Fibroblast of villous mesenchyme (primary cell): ENCODE results near the gene KRT82. TPM values are rescaled to one million over a fixed set of nuclear protein-coding genes. Genes with fewer than 3 reads are reported as not detected.
A peak's percentile ranks its signal among the peaks of the same experiment; 100 is the strongest.

Experiments
- DNase-seq: peaks from one replicate; pipeline ENCODE4 v3.0.0-alpha.2; 2010; ENCODE audit warnings: low read depth
- H3K4me3 ChIP-seq: 2 replicates; pipeline ENCODE4 v1.5.1; 2011; ENCODE audit warnings: low read depth, mild to moderate bottlenecking, low read length
- total RNA-seq: library from RNA; depleted of rRNA; stranded (reverse); fragments of >200 nt; gene quantifications from 2 replicates; pipeline ENCODE4 v1.2.3, GENCODE V29; 2012
- TF ChIP-seq, protein P1 (sequence below): IDR thresholded peaks from 2 replicates; pipeline ENCODE4 v1.5.1; 2012; ENCODE audit warnings: low read depth, mild to moderate bottlenecking, low read length; ENCODE audit not compliant: insufficient read depth

Gene KRT82
- total RNA-seq, 1 donor, result not detected

GRCh38 chr12:52378091-52378490 lies 28.0 kb downstream of the KRT82 start:
- TF ChIP-seq, protein P1, sequence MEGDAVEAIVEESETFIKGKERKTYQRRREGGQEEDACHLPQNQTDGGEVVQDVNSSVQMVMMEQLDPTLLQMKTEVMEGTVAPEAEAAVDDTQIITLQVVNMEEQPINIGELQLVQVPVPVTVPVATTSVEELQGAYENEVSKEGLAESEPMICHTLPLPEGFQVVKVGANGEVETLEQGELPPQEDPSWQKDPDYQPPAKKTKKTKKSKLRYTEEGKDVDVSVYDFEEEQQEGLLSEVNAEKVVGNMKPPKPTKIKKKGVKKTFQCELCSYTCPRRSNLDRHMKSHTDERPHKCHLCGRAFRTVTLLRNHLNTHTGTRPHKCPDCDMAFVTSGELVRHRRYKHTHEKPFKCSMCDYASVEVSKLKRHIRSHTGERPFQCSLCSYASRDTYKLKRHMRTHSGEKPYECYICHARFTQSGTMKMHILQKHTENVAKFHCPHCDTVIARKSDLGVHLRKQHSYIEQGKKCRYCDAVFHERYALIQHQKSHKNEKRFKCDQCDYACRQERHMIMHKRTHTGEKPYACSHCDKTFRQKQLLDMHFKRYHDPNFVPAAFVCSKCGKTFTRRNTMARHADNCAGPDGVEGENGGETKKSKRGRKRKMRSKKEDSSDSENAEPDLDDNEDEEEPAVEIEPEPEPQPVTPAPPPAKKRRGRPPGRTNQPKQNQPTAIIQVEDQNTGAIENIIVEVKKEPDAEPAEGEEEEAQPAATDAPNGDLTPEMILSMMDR, result no peak
- DNase-seq, result no peak

GRCh38 chr12:52377266-52377665 lies 28.9 kb downstream of the KRT82 start:
- TF ChIP-seq, protein P1, result no peak
- no peak overlapping the region for H3K4me3 ChIP-seq
- no peak for DNase-seq

More at GRCh38 chr12:52378091-52378490, 28.0 kb downstream of the KRT82 start:
- H3K4me3 ChIP-seq, result no peak overlapping the region

DNA sequence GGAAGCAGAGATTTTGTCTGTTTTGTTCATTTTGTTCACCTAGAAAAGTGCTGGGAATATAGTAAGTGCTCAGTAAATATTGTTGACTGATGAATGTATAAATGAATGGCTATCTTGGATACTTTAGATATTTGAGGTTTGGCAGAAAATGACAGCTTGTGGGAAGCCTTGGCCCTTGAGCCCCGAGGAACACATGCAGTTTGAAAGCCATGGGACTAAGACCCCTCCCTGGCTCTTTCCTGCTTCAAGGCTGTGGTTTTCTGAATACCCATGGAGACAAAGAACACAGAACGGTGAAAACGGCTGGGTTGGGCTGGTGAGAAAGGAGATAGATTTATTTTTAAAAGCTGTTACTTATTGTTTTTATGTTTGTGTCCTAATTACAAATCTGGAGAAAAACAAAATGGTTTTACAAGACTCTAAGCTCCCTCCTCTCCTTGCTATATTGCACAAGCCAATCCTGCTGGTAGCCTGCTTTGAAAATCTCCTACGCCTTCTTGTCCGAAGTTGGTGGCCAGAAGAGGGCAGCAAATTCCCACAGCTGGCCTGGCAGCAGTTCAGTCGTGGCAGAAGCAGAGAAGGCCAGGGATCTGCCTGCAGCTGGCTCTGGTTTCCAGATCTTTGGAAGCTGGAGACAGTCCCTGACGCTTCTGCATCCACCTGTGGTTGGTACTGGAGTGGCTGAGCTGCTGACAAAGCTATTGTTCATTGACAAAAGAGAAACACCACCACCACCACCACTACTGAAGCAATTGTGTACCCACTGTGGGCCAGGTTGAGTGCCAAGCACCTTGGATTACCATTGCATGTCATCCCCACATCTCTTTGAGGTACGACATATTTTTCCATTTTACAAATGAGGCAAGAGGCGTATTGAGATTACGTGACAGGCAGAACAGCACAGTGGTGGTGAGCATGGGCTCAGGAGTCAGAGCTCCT lies 33.6 kb downstream of the KRT82 start:
- TF ChIP-seq, protein P1, result peak; percentile 76
- peak; percentile 89 for DNase-seq
- H3K4me3 ChIP-seq, result no peak overlapping the region

GRCh38 chr12:52371716-52372115 lies 34.4 kb downstream of the KRT82 start:
- H3K4me3 ChIP-seq, result no peak overlapping the region
- TF ChIP-seq, protein P1, result no peak
- no peak for DNase-seq

DNA sequence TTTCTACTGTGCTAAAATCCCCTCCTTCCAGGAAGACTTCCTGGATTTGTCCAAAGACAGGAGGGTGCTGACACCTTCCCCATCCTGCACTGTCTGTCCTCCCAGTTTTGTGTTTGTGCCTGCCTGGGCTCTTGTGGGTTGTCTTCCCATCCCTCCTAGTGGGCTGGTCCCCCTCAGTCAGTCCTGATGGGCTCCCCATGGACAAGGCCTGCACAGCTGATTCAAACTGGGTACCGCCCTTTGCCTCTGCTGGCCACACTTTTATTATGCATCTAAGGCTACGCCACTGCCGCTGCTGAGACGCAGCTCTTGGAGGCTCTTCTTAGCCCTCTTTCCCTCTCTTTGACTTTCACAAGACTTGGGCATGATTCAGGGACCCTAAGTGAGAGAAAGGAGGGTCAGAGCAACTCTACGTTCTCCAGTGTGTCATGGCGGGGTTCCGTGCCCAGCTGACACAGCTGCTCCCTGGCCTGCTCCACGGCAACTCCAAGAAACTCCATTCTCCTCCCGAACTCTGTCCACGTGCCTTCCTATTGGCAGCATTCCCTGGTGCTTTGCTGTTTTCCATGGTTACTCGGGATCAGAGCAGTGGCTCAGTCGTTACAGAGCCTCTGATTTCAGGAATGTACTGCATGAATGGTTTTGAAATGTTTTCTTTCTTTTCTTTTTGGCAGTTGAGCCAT lies 35.1 kb downstream of the KRT82 start:
- peak; percentile 56 for DNase-seq
- no peak overlapping the region for H3K4me3 ChIP-seq
- TF ChIP-seq, protein P1, result no peak

GRCh38 chr12:52369809-52370208 lies 36.3 kb downstream of the KRT82 start:
- H3K4me3 ChIP-seq, result no peak overlapping the region
- no peak for DNase-seq
- TF ChIP-seq, protein P1, result no peak
